C4-2B (cell line): Measurements from ENCODE around the gene ARHGEF18.
"Not testable (repeated sequence)": the region's sequence is repeated elsewhere in the genome, so short reads cannot be mapped to it uniquely, and the experiment has no call there.

Experiments used
- H3K27ac ChIP-seq: fragments of 450-650 bp; 2 replicates; pipeline ENCODE4 v1.5.1; 2017
- CTCF ChIP-seq: fragments of 450-650 bp; conservative IDR thresholded peaks from 2 replicates; pipeline ENCODE4 v1.5.1; 2017; ENCODE audit warnings: mild to moderate bottlenecking
- ZFX ChIP-seq: fragments of 450-650 bp; IDR thresholded peaks from 2 replicates; pipeline ENCODE4 v1.6.1; 2017

The ARHGEF18 gene

DNA sequence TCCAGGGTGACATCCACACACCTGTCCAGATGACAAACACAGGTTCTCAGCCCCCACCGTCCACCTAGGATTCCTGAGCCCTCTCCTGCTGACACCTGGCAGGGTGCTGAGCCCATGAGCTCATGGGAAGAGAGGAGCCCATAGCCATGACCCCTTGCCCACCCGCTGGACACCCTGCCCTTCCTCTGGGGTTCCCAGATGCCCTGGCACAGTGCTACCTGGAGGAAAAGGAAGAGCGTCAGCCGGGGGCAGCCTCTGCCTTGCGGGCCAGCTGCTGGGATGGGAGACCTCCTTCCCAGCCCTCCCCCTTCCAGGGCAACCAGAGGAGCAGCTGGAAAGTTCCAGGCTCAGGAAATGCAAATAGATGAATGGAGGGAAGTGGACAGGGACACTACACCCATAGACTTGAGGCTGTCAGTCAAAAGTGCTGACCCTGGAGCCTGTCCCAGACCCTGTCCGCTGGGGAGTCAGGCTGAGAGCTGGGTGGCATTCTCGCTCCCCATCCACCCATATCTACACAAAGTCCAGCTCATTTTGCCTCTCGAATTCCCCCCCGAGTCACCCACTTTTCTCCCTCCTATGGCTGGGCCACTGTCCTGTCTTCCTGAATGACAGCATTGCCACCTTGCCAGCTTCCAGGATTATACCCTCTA is 12.3 kb upstream of the ARHGEF18 start:
- TF ChIP-seq CTCF (no peak), ZFX (no peak)
- H3K27ac ChIP-seq = no peak overlapping the region

DNA sequence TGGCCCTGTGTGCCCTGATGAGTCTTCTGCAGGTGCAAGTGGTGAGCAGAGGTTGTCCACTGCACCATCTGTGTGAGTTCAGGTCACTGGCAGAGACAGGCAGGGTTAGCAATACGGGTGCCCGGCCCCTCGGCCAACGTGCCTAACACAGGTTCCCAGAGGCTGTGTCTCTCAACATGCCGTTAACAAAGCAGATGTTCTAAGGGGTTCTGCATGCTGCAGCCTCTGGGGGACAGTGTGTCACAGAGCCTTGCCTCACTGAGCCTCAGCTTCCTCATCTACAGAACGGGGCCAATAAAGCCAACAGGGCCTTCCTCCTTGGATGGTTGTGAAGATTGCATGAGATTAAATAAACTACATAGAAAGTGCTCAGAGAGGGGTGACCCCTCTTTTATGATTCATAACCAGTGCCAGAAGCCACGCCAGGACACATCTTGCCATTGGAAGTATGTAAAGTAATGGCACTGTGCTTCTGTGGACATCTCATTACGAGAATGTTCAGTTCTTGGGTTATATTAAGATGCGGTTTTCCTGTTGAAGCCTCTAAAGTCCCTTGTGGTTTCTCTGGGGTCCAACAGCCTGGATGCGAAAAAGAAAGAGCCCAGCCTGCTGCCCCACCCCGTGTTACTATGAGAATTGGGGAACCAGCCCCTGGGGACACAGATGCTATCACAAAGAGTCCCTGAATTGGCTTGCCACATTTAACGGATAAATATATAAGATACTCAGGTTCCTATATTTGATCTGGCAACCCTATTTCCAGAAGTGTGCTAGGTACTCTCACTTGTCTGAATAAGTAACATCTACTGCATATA is 11.2 kb upstream of the ARHGEF18 start:
- TF ChIP-seq CTCF = no peak
- TF ChIP-seq ZFX = no peak
- no peak overlapping the region for H3K27ac ChIP-seq

DNA sequence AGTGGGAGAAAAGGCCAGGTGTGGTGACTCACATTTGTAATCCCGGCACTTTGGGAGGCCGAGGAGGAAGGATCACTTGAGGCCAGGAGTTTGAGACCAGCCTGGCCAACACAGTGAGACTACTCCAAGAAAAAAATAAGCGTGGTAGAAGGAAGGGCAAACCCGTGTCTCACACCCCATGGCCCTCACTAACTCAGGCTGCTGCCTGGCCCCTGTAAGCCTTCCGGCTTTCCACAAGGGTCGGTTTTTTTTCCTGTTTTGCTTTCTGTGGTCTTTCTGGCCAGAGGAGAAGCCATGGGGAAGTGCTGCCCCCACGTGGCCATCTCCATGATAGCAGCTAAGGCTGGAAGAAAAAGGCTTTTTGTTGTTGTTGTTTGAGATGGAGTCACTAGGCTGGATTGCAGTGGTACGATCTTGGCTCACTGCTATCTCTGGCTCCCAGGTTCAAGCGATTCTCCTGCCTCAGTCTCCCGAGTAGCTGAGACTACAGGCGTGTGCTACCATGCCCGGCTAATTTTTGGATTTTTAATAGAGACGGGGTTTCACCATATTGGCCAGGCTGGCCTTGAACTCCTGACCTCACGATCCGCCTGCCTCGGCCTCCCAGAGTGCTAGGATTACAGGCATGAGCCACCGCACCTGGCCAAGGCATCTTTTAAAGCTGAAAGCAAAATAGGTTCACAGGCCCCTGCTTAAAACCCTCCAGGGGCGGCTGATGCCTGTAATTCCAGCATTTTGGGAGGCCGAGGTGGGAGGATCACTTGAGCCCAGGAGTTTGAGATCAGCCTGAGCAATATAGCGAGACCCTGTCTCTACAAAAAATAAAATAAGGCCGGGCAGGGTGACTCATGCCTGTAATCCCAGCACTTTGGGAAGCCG is 7.5 kb upstream of the ARHGEF18 start:
- H3K27ac ChIP-seq = no peak overlapping the region
- TF ChIP-seq CTCF (peak; percentile 95), ZFX (no peak)

DNA sequence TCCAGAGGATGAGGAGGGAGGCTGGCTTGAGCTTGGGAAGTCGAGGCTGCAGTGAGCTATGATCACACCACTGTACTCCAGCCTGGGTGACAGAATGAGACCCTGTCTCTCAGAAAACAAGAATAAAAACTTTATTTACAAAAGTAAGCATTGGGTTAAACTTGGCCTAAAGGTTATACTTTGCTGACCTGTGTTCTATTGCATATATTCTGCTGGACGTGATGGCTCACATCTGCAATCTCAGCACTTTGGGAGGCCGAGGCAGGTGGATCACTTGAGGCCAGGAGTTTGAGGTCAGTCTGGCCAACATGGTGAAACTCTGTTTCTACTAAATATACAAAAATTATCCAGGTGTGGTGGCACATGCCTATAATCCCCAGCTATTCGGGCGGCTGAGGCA is 6.6 kb upstream of the ARHGEF18 start:
- TF ChIP-seq CTCF (no peak), ZFX (no peak)
- no peak overlapping the region for H3K27ac ChIP-seq

DNA sequence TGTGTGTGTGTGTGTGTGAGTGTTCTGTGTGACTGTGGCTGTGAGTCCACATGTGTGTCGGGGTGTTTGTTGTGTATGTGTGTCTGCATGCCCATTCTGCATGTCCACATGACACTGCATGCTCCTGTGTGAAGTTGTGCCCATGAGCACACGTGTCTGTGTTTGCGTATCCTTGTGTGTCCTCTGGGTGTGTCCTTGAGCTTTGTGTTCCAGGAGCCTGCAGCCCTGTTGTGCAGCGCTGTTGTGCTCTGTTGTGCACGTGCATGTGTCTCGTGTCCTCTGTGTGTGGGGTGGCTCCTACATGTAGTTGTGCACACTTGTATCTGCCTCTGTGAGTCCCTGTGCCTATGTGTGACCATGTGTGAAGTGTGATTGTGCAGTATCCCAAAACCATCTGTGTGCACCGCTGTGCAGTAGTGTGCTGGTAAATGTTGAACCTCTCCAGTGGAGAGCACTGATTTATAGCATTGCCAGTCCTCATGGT is 2.2 kb upstream of the ARHGEF18 start:
- no peak overlapping the region for H3K27ac ChIP-seq

DNA sequence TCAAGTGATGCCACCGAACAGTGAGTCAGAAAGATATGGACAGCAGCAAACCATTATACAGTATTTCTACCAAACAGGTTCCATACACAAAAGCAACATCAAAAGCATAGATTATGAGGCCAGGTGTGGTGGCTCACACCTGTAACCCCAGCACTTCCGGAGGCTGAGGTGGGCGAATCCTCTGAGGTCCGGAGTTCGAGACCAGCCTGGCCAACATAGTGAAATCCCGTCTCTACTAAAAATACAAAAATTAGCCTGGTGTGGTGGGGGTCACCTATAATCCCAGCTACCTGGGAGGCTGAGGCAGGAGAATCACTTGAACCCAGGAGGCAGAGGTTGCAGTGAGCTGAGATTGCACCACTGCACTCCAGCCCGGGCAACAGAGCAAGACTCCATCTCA is 1.7 kb upstream of the ARHGEF18 start:
- H3K27ac ChIP-seq = not testable (repeated sequence)

More for the DNA sequence above, 2.2 kb upstream of the ARHGEF18 start:
- TF ChIP-seq CTCF = no peak
- no peak for TF ChIP-seq ZFX

- TF ChIP-seq ZFX = no peak
- TF ChIP-seq CTCF = no peak
- H3K27ac ChIP-seq = no peak overlapping the region
Measured at GRCh38 chr19:7349231-7349591, 474 bp downstream of the ARHGEF18 start.
